Aorta (tissue), 5 donors: ENCODE results near the gene NUBPL. TPM values are rescaled to one million over a fixed set of nuclear protein-coding genes. Genes with fewer than 3 reads are reported as not detected.
"Not testable (repeated sequence)": the region's sequence is repeated elsewhere in the genome, so short reads cannot be mapped to it uniquely, and the experiment has no call there.

ENCODE experiments used
- ATAC-seq: fragments of 200-7000 bp; cut with Tn5 transposase; one replicate; pipeline ENCODE4 v1.9.1; 2022; ENCODE audit warnings: moderate library complexity; ENCODE audit not compliant: low FRiP score
- DNase-seq, 2 donors: peaks; one replicate each; pipeline ENCODE4 v3.0.0-alpha.2; 2020
- H3K27ac ChIP-seq, 2 donors: one replicate each; pipeline ENCODE4 v1.5.1; 2013; ENCODE audit warnings: low read length in 2 of 2, mild to moderate bottlenecking in 2 of 2, moderate library complexity in 2 of 2, control low read depth in 1 of 2, inconsistent platforms in 1 of 2, low read depth in 1 of 2
- H3K27me3 ChIP-seq, 2 donors: one replicate each; pipeline ENCODE4 v1.6.1; 2013; ENCODE audit warnings: control low read depth in 1 of 2, low read length in 1 of 2, mild to moderate bottlenecking in 1 of 2, moderate library complexity in 1 of 2; ENCODE audit not compliant: insufficient read depth in 2 of 2, control insufficient read depth in 1 of 2
- H3K36me3 ChIP-seq, 2 donors: one replicate each; pipeline ENCODE4 v1.6.1; 2013; ENCODE audit warnings: control low read depth in 1 of 2, low read length in 1 of 2, mild to moderate bottlenecking in 1 of 2; ENCODE audit not compliant: insufficient read depth in 2 of 2, control insufficient read depth in 1 of 2
- H3K4me1 ChIP-seq, 2 donors: one replicate each; pipeline ENCODE4 v1.6.1; 2013; ENCODE audit warnings: low read length in 2 of 2, control low read depth in 1 of 2, mild to moderate bottlenecking in 1 of 2, moderate library complexity in 1 of 2; ENCODE audit not compliant: insufficient read depth in 2 of 2, control insufficient read depth in 1 of 2
- H3K4me3 ChIP-seq, 2 donors: one replicate each; pipeline ENCODE4 v1.5.1; 2013; ENCODE audit warnings: low read length in 2 of 2, control low read depth in 1 of 2, mild to moderate bottlenecking in 1 of 2
- H3K9me3 ChIP-seq: one replicate; pipeline ENCODE4 v1.6.1; 2013; ENCODE audit warnings: mild to moderate bottlenecking, low read length; ENCODE audit not compliant: control insufficient read depth
- WGBS, 2 donors: extraction: QIAGEN DNeasy Blood & Tissue Kit; methylation state at CpG; one replicate each; pipeline ENCODE4 v1.1.7; 2013; 5-methylcytosine and 5-hydroxymethylcytosine counted together
- intact Hi-C, 2 donors: fragments of 100-400 bp; cut with DNase I; formaldehyde crosslinking; loops; one replicate each; pipeline versions ENCODE4 v1.14.2 to v1.15.0; 2022
- polyA plus RNA-seq, 2 donors: library from polyadenylated mRNA; stranded (reverse); fragments of 200-250 nt; gene quantifications; one replicate each; pipeline ENCODE4 v1.2.3, GENCODE V29; 2013
- total RNA-seq, 2 donors: library from RNA; stranded (reverse); fragmentation: NEBNext Ultra II Directional; extraction: Animal tissue kit (Norgen Biotek cat#: 25700); gene quantifications; one replicate each; pipeline ENCODE4 v1.2.1, GENCODE V29; 2021
- donor health status: healthy with polysubstance abuse.
- donor health status: Bipolar disorder and iron deficiency.
- donor health status: DM: no; HTN: no; CAD: no.
- donor health status: DM: no; HTN: no; CAD: no.
- donor health status: DM: yes; HTN: yes; CAD: no.

Gene NUBPL
- total and polyA plus RNA-seq, 4 donors, result 6.6 to 15.9 (median 9.5) TPM

GRCh38 chr14:31751047-31751446 is 189.8 kb downstream of the NUBPL start:
- DNase-seq, H3K27ac ChIP-seq, H3K4me1 ChIP-seq, H3K36me3 ChIP-seq, intact Hi-C loops, H3K9me3 ChIP-seq, H3K4me3 ChIP-seq, ATAC-seq, H3K27me3 ChIP-seq: not testable (repeated sequence)
- WGBS, 2 donors, result 91 to 100% methylated on average over 1 of the region's 1 CpG

GRCh38 chr14:31752867-31753661 is 191.9 kb downstream of the NUBPL start:
- Histone ChIP-seq H3K4me3 (no peak overlapping the region), H3K9me3 (peaks cover 3% of the 10 kb centered on the region), H3K4me1 (no peaks in the 10 kb centered on the region), H3K27ac (no peak overlapping the region), H3K27me3 (no peaks in the 10 kb centered on the region), H3K36me3 (no peaks in the 10 kb centered on the region)
- WGBS, 2 donors, result 89 to 93% methylated on average over 4 of the region's 4 CpGs
- DNase-seq (no peak), ATAC-seq (no peak)
- intact Hi-C loops, result no loop called here

GRCh38 chr14:31758941-31759340 is 197.7 kb downstream of the NUBPL start:
- 66 to 83% methylated on average over 3 of the region's 3 CpGs for WGBS, 2 donors
- intact Hi-C loops, result no loop called here
- ATAC-seq (no peak), DNase-seq (no peak)
- H3K9me3 ChIP-seq, result no peaks in the 10 kb centered on the region
- H3K36me3 ChIP-seq, result no peaks in the 10 kb centered on the region
- no peaks in the 10 kb centered on the region for H3K27me3 ChIP-seq
- H3K27ac ChIP-seq, result no peak overlapping the region
- no peak overlapping the region for H3K4me3 ChIP-seq
- H3K4me1 ChIP-seq, result no peaks in the 10 kb centered on the region

GRCh38 chr14:31760277-31760676 is 199.1 kb downstream of the NUBPL start:
- ATAC-seq (no peak), DNase-seq (no peak)
- H3K4me1 ChIP-seq, result no peaks in the 10 kb centered on the region
- no peak overlapping the region for H3K4me3 ChIP-seq
- no peaks in the 10 kb centered on the region for H3K9me3 ChIP-seq
- intact Hi-C loops, result no loop called here
- WGBS, 2 donors, result 65 to 67% methylated on average over 3 of the region's 3 CpGs
- H3K27ac ChIP-seq, result no peak overlapping the region
- no peaks in the 10 kb centered on the region for H3K36me3 ChIP-seq
- no peaks in the 10 kb centered on the region for H3K27me3 ChIP-seq

GRCh38 chr14:31761325-31761724 is 200.1 kb downstream of the NUBPL start:
- intact Hi-C loops, result no loop called here
- H3K27me3 ChIP-seq, result no peaks in the 10 kb centered on the region
- no peaks in the 10 kb centered on the region for H3K36me3 ChIP-seq
- no peaks in the 10 kb centered on the region for H3K4me1 ChIP-seq
- no peaks in the 10 kb centered on the region for H3K9me3 ChIP-seq
- H3K27ac ChIP-seq, result no peak overlapping the region
- ATAC-seq, result no peak
- DNase-seq, result no peak
- WGBS, 2 donors, result 72 to 98% methylated on average over 4 of the region's 4 CpGs
- no peak overlapping the region for H3K4me3 ChIP-seq

- no peak for ATAC-seq
- Histone ChIP-seq H3K27ac (no peak overlapping the region), H3K4me1 (no peaks in the 10 kb centered on the region), H3K27me3 (no peaks in the 10 kb centered on the region), H3K4me3 (no peak overlapping the region), H3K9me3 (no peaks in the 10 kb centered on the region), H3K36me3 (no peaks in the 10 kb centered on the region)
- WGBS, 2 donors, result 90 to 91% methylated on average over 1 of the region's 1 CpG
- intact Hi-C loops, result no loop called here
- no peak for DNase-seq
Measured at GRCh38 chr14:31763041-31763440, 201.8 kb downstream of the NUBPL start.

GRCh38 chr14:31766315-31766892 is 205.2 kb downstream of the NUBPL start:
- WGBS, 2 donors, result 85 to 96% methylated on average over 5 of the region's 5 CpGs
- no peak overlapping the region for H3K4me3 ChIP-seq
- ATAC-seq (no peak), DNase-seq (no peak)
- no peak overlapping the region for H3K27ac ChIP-seq
- intact Hi-C loops, result no loop called here
- H3K36me3 ChIP-seq, result no peaks in the 10 kb centered on the region
- no peaks in the 10 kb centered on the region for H3K4me1 ChIP-seq
- H3K9me3 ChIP-seq, result no peaks in the 10 kb centered on the region
- H3K27me3 ChIP-seq, result no peaks in the 10 kb centered on the region

GRCh38 chr14:31768355-31768754 is 207.2 kb downstream of the NUBPL start:
- no peaks in the 10 kb centered on the region for H3K27me3 ChIP-seq
- intact Hi-C loops, result no loop called here
- DNase-seq, result no peak
- H3K36me3 ChIP-seq, result no peaks in the 10 kb centered on the region
- no peak overlapping the region for H3K4me3 ChIP-seq
- no peaks in the 10 kb centered on the region for H3K4me1 ChIP-seq
- ATAC-seq, result no peak
- no peaks in the 10 kb centered on the region for H3K9me3 ChIP-seq
- no peak overlapping the region for H3K27ac ChIP-seq

GRCh38 chr14:31770271-31770670 is 209.1 kb downstream of the NUBPL start:
- intact Hi-C loops, result no loop called here

More at GRCh38 chr14:31770271-31770670, 209.1 kb downstream of the NUBPL start:
- no peak for ATAC-seq
- H3K4me1 ChIP-seq, result no peaks in the 10 kb centered on the region
- DNase-seq, result peak in 1 of 2 donors; percentile 49
- H3K36me3 ChIP-seq, result no peaks in the 10 kb centered on the region
- H3K4me3 ChIP-seq, result peak overlapping the region in 1 of 2 donors; percentile 9
- 85 to 96% methylated on average over 4 of the region's 4 CpGs for WGBS, 2 donors
- no peak overlapping the region for H3K27ac ChIP-seq
- no peaks in the 10 kb centered on the region for H3K9me3 ChIP-seq
- H3K27me3 ChIP-seq, result no peaks in the 10 kb centered on the region
